Fibroblast of skin of left biceps (primary cell): ENCODE measurements around the gene TIGIT.

Experiments
- DNase-seq, 2 experiments: peaks; one replicate each; pipeline ENCODE4 v3.0.0-alpha.2; 2013; ENCODE audit warnings: low read depth in 2 of 2

TIGIT gene

GRCh38 chr3:114351123-114351821 lies 57.4 kb downstream of the TIGIT start:
- no peak for DNase-seq

GRCh38 chr3:114351822-114352145 lies 58.0 kb downstream of the TIGIT start:
- no peak for DNase-seq

DNA sequence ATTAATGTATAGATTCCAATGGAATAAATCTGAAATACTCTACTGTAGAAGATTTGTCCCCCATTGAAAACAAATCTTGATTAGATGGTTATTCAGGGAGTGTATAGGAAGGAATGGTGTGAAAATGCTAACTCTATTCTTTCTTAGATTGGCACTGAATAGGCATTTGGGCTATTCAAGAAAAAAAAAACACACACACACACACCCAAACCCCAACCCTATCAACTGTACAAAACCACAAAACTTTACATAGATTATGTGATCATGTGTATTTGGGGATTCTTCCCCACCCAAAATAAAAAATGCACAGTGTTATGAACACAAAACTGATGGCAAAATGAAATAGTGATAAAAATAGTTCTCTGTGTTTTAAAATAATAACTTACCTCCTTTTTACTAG lies 61.8 kb downstream of the TIGIT start:
- no peak for DNase-seq

DNA sequence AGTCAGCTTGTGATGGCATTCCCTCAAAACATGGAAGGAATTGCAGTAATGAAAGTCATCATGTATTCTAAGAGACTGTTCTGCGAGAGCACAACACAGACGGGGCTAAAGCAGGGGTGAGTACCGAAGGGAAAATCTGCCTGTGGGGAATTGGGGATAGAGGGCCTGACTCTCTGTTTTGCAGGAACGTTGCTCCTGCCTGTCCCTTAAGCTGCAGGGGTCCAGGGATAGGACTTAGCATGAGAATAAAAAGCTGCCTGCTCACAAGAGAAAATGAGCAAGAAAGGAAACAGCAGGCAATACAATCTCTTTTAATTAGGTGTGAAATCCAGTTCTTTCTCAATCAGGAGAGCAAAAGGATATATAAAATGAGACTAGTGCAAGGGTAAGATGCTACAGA lies 62.2 kb downstream of the TIGIT start:
- DNase-seq: no peak

- DNase-seq: no peak
Measured at GRCh38 chr3:114356525-114356924, 62.7 kb downstream of the TIGIT start.
